Stimulated activated CD8-positive, alpha-beta memory T cell treated with anti-CD3 and anti-CD28 coated beads, Interleukin-4, amount 100 ng/mL, for 24 hours (primary cell): Measurements from ENCODE around the gene MED10.

Experiments
- DNase-seq: peaks from one replicate; pipeline ENCODE4 v3.0.0-alpha.2; 2020; ENCODE audit warnings: low read depth

The MED10 gene

DNA sequence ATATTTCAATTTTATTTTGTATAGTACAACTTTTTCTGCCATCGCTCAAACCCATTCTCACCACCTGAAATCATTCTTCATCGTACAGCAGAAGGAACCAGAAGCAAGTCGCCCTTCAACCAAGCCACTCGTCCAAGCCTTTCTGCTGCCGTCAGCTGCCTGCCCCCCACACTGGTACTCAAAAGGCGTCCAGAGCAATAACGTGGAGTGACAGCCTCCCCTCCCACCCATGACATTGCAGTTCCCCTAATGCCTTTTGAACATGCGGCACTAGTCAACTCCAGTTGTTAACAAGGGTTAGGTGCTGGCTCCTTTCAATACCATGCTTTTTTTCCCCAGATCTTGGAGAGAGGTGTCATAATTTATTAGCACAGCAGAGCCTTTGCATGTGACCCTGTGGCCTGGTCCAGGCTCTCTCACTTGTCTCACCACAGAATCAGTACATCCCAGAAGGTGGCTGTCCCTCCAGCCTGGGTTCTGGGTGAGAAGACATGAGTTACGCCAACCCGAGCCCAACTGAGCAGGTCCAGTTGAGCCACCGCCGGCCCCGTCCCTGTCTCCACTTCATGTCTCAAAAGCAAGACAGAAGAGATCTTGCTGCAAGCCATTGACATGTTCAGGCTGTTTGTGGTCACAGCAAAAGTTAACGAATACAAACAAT lies 20.4 kb upstream of the MED10 start:
- no peak for DNase-seq

DNA sequence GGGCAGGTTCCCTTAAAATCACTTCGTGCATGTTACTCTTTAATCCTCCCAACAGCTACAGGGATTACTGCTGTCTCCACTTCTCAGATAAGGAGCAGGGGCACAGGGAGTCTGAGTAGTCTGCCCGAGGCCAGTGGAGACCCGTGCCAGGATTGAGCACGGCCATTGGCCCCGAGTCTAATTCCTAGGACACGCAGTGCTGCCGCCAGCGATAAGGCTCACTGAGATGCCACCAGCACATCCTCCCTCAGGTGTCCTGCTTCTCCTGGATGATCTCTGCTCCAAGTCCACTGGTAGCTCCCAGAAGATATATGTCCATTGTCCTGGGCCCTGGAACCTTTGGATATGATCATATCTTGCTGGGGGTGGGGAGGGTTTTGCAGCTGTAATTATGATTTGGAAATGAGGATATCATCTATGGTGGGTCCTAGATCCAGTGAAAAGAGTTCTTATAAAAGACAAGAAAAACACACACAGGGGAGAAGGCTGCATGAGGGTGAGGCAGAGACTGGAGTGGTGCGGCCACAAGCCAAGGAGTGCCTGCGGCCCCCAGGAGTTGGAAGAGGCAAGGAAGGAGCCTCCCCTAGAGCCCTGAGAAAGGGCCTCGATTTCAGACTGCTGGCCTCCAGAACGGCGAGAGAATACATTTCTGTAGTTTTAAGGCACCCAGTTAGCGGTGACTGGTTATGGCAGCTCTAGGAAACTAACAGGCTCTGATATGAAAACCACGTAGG lies 19.4 kb upstream of the MED10 start:
- DNase-seq = no peak

DNA sequence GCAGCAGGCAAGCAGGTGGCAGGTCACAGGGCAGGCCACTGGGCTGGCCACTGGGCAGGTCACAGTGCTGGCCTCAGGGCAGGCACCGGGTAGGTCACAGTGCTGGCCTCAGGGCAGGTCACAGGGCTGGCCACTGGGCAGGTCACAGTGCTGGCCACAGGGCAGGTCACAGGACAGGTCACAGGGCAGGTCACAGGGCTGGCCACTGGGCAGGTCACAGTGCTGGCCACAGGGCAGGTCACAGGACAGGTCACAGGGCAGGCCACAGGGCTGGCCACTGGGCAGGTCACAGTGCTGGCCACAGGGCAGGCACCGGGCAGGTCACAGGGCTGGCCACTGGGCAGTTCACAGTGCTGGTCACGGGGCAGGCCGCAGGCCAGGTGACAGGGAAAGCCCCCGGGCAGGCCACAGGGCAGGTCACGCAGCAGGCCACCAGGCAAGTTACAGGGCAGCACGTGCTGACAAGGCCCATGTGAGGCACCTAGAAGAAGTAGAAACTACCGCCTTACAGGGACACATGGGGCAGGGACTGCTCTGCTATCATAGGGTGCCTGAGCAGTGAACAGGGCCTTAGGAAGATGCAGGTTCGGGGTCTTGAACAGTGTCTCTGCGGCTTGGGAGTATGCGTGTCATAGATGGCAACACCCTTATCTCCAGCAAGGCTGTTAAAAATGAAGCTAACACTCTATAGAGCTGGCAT lies 18.6 kb upstream of the MED10 start:
- DNase-seq = no peak

DNA sequence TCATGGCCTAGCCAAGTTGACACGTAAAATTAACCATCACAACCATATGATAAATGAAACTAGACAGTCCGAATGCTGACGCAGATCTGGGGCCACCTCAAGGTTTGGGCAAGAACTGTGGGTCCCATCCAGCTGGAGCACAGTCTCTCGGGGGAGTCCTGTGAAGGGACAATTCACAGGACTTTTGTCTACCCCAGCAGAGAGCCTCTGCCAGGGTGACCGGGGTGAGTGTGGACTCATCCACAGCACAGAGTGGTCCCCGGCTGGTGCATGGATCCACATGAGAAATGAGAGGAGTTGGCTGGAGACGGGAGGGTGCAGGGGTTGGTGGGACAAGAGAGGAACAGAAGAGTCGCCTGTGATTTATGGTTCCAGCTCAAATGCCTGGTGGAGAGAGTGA lies 17.7 kb upstream of the MED10 start:
- DNase-seq = no peak

DNA sequence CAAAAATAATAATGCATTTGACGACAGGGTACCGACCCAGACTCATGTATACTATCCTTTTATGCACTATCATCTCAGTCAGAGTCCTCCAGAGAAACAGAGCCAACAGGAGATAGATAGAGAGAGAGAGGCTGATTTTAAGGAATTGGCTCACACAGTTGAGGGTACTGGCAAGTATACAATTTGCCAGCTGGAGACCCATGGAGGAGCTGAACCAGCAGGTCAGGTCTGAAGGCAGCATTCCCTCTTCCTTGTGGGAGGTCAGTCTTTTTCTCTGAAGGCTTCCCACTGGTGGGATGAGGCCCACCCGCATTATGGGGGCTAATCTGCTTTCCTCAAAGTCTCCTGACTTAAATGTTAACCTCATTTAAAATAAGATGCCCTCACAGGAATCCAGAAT lies 17.3 kb upstream of the MED10 start:
- DNase-seq = no peak

DNA sequence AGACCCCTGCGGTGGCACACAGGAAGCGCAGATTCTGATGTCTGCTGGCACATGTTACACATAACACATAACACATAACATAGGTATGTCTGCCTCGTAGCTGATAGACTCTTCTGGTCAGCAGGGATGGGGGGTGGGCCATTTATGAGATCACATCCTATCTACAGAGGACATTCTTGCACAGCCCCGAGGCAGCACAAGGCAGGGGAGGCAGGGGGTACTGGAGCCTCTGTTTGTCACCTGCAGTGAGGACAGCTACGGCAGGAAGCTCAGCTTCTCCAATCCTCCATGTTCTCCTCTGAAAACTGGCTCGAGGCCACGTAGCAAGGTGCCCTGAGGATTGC lies 16.7 kb upstream of the MED10 start:
- DNase-seq = no peak

DNA sequence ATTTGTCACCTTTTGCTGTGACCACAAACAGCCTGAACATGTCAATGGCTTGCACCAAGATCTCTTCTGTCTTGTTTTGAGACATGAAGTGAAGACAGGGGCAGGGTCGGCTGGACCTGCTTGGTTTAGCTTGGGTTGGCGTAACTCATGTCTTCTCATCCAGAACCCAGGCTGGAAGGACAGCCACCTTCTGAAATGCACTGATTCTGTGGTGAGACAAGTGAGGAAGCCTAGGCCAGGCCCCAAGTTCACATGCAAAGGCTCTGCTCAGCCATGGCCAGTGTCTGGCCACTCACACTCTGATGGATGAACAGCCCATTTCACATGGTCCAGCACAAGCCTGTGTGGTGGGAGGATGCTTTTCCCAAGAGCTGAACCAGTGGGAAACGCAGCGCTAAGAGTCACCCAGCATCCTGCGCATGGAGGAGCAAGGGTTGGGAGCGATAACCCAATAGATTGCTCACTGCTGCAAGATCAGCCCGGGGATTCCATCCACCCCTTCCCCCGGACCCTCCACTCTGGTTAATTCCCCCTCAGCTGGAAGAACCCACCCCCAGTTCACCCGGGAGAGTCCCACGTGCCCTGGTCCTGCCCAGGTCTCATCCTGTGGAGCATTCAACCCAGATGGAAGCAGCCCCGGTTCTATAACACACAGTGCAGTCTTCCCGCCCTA lies 16.2 kb upstream of the MED10 start:
- DNase-seq = no peak

DNA sequence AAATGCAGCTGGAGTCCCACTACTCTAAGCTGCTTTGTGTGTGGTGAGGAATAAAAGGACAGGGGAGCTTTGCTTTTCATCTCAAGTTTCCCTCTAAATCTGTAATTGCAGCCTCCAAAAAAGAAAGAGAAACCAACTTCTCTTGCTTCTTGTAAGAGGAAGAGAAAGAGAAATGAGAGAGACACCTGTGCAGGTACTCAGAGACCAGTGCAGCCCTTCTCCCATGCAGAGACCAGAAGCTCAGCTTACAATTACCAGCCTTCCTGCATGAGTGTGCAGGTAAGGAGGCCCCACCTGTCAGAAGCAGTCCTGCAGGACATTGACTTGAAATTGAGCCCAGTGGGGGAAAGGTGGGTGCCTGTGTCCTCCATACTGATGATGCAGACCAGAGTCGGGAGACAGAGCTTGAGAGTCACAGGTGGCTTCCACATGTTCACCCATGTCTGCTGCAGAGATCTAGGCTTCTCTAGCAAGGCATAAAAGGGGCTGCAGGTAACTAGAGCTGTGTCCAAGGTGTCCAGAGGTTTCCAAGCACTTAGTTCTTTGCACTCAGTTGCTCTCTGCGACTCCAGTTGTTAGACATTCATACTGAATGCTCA lies 15.3 kb upstream of the MED10 start:
- DNase-seq = no peak

DNA sequence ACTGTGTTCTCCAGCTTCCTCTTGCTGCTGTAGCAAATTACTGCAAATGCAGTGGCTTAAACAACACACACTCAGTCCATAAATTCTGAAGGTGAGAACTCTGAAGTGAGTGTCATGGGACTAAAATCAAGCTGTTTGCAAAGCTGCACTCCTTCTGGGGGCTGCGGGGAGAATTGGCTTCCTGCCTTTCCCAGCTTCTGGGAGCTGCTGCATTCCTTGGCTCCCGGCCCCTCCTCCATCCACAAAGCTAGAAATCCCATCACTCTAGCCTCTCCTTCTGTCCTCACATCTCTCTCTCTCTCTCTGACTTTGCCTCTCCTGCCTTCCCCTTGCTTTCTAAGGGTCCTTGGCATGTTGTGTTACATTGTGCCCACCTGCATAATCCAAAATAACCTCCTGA lies 14.2 kb upstream of the MED10 start:
- DNase-seq = no peak

DNA sequence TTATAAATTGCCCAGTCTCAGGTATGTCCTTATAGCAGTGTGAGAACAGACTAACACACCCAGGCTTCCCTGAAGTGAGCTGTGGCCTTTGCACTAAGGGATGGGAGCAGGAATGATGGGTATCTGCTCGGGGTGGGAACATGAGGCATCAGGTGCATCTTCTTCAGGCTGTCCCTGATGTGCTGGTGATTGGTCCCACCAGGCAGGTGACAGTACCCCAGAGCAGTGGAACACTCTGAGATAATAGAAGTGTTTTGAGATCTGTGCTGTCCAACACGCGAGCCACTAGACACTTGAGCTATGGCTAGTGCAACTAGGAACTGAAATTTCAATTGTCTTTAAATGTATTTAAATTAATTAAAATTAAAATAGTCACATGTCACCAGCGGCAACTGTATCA lies 12.8 kb upstream of the MED10 start:
- DNase-seq = no peak

DNA sequence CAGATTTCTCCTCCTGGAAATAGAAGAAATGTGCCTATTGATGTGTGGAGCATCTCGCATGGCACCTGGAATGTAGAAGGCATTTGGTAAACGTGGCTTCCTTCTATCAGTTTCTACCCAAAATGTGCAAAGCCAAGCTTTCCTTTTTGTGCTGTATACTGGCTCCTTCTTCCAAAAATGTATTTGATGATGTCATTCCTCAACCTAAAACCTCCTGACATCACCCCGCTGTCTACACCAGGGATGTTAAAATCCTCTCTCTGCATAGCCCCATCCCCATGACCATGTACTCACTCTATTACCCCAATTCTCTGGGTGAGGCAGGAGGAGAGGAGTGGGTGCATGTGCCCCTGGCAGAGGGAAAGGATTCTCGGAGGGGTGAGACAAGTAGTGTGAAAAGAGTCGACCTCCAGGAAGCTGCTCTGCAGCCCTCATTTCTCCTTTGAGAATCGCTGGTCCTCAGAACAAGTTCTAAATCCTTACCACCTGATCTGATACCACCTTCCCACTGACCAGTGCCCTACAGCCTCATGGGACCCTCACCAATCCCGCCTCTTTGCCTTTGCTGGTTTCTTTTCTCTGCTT lies 11.7 kb upstream of the MED10 start:
- DNase-seq = no peak

DNA sequence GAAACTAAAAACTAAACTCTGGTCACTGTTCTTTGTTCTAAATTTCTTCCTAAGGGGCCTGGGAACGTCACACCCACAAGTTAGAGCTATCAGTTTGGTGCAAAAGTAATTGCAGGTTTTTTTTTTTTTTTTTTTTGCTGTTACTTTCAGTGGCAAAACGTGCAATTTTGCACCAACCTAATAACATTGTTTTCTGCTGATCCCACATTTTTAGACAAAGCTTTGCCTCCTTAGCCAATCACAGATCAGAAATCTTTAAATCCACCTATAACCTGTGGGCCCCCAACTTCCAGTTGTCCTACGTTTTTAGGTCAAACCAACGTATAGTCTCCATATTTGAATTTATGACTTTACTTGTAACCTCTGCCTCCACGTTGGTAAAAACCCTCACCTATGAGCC lies 11.1 kb upstream of the MED10 start:
- no peak for DNase-seq

DNA sequence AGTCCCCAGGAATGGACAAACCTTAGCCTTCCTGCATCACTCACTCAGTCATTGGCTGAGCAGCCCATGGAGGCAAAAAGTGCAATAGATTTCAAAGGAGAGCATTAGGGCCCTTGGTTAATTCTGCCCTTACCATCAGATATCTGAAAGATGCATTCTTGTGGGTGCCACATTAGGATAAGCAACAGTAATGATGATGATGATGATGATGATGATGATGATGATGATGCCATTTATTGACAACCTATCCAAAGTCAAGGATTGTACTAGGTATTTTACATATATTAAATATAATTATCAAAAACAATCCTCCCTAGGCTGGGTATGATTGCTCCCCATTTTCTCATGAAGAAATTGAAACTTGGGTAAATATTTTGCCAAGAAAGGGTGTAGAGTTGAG lies 9.6 kb upstream of the MED10 start:
- no peak for DNase-seq

DNA sequence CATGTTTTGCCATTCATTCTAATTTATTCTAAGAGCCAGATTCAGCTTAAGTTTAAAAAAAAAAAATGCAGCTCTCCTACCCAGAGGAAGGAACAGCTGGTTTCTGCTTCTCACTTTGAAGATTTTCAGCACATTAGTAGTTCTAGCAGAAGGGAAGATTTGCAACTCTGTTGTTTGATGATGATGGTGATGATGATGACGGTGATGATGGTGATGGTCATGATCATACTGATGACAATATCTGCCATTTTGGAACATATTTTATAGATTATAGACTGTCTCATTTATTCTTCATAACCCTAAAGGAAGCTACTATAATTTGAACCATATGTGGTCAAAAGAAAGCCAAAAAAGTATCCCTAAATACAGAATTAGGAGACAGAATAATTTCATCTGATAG lies 7.9 kb upstream of the MED10 start:
- no peak for DNase-seq

DNA sequence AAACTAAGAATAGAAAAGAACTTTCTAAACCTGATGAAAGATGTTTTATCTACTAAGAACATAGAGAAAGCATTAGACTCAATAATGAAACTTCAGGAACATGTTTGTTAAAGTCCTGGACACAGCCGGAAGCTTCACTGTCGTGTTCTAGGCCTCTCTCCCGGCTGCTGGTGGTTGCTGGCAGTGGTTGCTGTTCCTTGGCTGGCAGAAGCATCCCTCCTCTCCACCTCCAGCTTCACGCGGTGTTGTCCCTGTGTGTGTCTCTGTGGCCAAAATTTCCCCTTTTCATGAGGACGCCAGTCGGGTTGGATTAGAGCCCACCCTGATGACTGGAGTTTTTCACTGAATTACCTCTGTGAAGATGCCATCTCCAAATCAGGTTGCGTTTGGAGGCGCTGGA lies 6.5 kb upstream of the MED10 start:
- DNase-seq = no peak

DNA sequence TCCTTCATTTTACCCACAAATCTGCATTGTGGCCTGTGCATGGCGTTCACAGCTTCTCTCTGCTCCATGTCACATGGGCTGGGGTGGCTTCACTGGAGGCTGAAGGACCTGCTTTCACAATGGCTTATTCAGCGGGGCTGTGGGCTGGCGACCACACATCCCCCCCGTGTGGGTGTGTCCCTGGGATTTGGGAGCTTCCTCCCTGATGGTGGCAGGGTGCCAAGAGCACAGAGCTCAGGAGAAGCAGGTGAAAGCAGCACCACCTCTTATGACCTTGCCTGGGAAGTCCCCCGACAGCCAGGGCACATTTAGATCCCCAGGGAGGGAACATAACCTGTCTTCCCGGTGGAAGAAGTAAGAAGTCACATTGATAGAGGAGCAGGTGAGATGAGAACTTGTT lies 5.0 kb upstream of the MED10 start:
- DNase-seq = no peak

DNA sequence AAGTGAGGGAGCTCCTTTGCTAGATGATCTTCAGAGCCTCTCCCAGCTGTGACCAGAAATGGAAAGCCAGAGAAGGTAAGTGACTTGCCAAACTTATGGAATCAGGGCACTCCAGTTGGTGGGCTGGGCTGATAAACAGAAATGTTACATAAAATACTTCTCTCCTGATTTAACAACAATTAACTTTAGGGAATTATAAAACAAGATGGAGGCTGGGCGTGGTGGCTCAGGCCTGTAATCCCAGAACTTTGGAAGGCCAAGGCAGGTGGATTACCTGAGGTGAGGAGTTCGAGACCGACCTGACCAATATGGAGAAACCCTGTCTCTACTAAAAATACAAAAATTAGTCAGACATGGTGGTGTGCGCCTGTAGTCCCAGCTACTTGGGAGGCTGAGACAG lies 899 bp upstream of the MED10 start:
- no peak for DNase-seq

DNA sequence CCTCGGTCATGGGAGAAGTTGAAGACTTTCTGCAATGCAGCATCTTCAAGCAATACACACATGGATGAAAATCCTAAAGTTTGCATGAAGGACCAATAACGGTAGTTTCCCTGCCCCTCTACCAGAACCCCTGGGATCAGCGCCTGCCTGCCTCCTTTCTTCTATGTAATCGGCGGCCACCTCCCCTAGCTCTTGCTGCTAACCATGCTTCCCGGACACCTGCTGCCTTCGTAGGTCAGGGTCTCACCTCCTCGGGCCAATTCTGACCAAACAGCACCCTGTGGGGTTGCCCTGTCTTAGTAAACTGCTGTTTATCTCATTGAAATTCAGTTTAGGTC lies 388 bp upstream of the MED10 start:
- no peak for DNase-seq

DNA sequence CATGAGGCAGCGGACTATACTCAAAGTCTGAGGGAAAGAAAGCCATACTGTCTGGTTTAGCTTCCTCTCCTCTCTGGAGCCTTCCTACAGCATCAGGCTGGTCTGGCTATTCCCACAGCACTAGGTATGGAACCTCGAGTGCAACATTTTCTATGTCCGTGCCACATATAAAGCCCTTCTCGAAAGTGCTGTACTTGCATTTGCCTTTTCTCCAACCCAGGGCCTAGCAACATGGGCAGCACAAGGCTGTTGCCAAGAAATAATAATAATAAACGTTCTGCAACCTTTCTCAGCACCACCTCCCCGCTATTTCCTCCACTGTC lies 804 bp downstream of the MED10 start:
- DNase-seq = no peak

DNA sequence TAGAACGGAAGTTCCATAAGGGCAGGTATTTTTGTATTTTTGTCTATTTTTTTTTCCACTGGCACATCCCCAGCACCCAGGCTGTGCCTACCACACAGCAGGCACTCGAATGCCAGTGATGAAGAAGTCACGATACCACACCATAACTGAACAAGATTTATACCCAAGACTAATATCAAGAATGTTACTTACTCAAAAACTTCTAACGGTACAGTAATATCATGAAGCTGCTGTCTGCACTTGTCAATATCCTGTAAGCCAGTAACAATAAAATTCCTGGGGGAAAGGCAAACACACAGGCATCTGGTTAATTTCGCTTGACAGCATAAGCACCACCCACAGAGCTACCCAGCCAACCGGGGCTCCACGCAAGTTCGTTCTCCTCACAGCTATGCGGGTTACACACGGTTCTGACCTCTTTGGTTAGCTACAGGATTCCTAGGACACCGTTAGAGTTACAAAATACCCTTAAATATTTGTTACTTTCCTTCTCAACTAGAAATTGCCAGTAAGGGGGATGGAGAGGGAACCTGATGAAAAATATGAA lies 1.3 kb downstream of the MED10 start:
- no peak for DNase-seq

DNA sequence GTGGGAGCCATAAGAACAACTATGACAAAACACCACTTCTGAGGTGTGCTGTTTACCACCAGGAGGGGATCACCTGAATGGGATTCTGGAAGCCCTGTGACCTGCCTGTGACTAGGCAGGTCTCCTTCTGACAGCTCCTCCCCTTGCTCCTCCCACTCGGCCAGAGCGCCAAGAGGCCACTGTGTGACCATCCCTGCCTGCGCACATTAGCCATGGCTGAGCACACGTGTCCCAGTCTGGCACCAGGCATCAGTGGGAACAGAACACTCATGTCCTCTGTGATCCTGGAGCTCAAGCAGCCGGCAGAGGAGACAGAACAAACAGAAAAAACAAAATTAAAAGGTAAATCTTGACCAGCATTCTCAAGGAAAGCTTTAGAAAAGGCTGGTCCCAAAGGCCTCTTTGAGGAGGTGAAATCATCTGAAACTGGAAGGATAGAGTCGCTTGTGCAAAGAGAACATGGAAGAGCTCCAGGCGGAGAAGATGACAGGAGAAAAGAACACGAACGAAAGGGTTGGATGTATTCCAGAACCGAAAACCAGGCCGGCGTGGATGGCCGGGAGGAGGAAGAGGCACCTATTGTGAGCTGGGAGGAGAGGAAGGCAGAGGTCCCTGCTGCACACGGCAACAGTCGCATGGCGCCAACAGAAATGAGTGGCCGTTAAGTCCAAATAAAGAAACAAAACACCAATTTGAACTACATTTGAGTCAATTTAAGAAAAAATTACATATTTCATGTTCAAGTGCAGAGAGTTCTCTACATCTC lies 5.1 kb downstream of the MED10 start:
- no peak for DNase-seq
